HG02870 (cell line): ENCODE data around the gene FBXL16.
A peak's percentile ranks its signal among the peaks of the same experiment; 100 is the strongest.

Experiments used
- ATAC-seq: cut with Tn5 transposase; IDR thresholded peaks from one replicate; pipeline ENCODE4 v1.9.1; 2021; ENCODE audit warnings: mild to moderate bottlenecking, moderate library complexity; ENCODE audit not compliant: unreplicated experiment

The FBXL16 gene

GRCh38 chr16:668519-669171 is 37.0 kb downstream of the FBXL16 start:
- ATAC-seq, result no peak

GRCh38 chr16:667780-668518 is 37.7 kb downstream of the FBXL16 start, which contains the start of gene RHOT2:
TSS of gene RHOT2 (plus strand) at chr16:668132. CDS start at chr16:668200, 68 bp downstream.
- ATAC-seq, result peak; percentile 77

- ATAC-seq, result no peak
Observed at GRCh38 chr16:667113-667779, 38.4 kb downstream of the FBXL16 start.

GRCh38 chr16:666572-666971 is 39.0 kb downstream of the FBXL16 start:
- ATAC-seq, result no peak

- no peak for ATAC-seq
Observed at GRCh38 chr16:662597-662996, 43.0 kb downstream of the FBXL16 start.

GRCh38 chr16:662095-662494 is 43.5 kb downstream of the FBXL16 start:
- ATAC-seq, result no peak

- ATAC-seq, result no peak
Observed at GRCh38 chr16:661184-661821, 44.3 kb downstream of the FBXL16 start.

GRCh38 chr16:660459-661183 is 45.0 kb downstream of the FBXL16 start:
- peak; percentile 43 for ATAC-seq

- ATAC-seq, result no peak
Observed at GRCh38 chr16:660132-660458, 45.5 kb downstream of the FBXL16 start.

- ATAC-seq, result no peak
Observed at GRCh38 chr16:659618-660017, 46.0 kb downstream of the FBXL16 start.

- no peak for ATAC-seq
Observed at GRCh38 chr16:658679-659571, 46.7 kb downstream of the FBXL16 start.

GRCh38 chr16:657487-657886 is 48.1 kb downstream of the FBXL16 start:
- no peak for ATAC-seq

- ATAC-seq, result no peak
Observed at GRCh38 chr16:654034-654433, 51.6 kb downstream of the FBXL16 start.

GRCh38 chr16:652454-653305 is 52.9 kb downstream of the FBXL16 start:
- ATAC-seq, result no peak

- ATAC-seq, result no peak
Observed at GRCh38 chr16:651844-652243, 53.8 kb downstream of the FBXL16 start.

GRCh38 chr16:649631-650030 is 56.0 kb downstream of the FBXL16 start:
- no peak for ATAC-seq

GRCh38 chr16:648781-649589 is 56.6 kb downstream of the FBXL16 start, which contains the start of gene WDR90:
TSS of gene WDR90 (plus strand) at chr16:649365. CDS start at chr16:649417, 52 bp downstream.
- peak; percentile 80 for ATAC-seq
